PC-3 (cell line): ENCODE results near the gene GALNT1. TPM values are rescaled to one million over a fixed set of nuclear protein-coding genes. Genes with fewer than 3 reads are reported as not detected.

Source experiments
- ATAC-seq: fragments of 200-7000 bp; cut with Tn5 transposase; 2 replicates; pipeline ENCODE4 v1.9.1; 2020; ENCODE audit warnings: mild to moderate bottlenecking, moderate library complexity
- BruUV-seq: library from RNA; stranded (reverse); fragments of 400-500 nt; replicated peaks from 2 replicates; lab custom pipeline; 2021; lab: Mats Ljungman, UMichigan
- CTCF ChIA-PET: fragments of 300-600 bp; sonication (Branson Sonifier 250); formaldehyde crosslinking; loops from one replicate; lab custom pipeline; 2022; ENCODE audit warnings: antibody characterized with exemption; lab: Charles Lee
- POLR2A ChIA-PET: fragments of 300-600 bp; sonication (Branson Sonifier 250); formaldehyde crosslinking; loops from one replicate; lab custom pipeline; 2022; ENCODE audit warnings: antibody characterized with exemption; ENCODE audit not compliant: unreplicated experiment; lab: Charles Lee
- DNase-seq: peaks from one replicate; pipeline ENCODE4 v3.0.0-alpha.2; 2015
- H2AFZ ChIP-seq: fragments of 300-600 bp; sonication (generic); 2 replicates; pipeline ENCODE4 v1.6.0; 2016; ENCODE audit warnings: antibody characterized with exemption, low read length
- H3F3A ChIP-seq: fragments of 300-600 bp; sonication (generic); one replicate; pipeline ENCODE4 v1.6.0; 2017; ENCODE audit warnings: antibody characterized with exemption, low read length, control low read depth, mild to moderate bottlenecking; ENCODE audit not compliant: unreplicated experiment
- H3K27ac ChIP-seq: fragments of 300-600 bp; sonication (generic); 2 replicates; pipeline ENCODE4 v1.5.1; 2016; ENCODE audit warnings: mild to moderate bottlenecking, low read length
- H3K27me3 ChIP-seq: fragments of 300-600 bp; sonication (generic); 2 replicates; pipeline ENCODE4 v1.6.1; 2016; ENCODE audit warnings: low read length, mixed read lengths
- H3K36me3 ChIP-seq: fragments of 300-600 bp; sonication (generic); 2 replicates; pipeline ENCODE4 v1.6.1; 2016; ENCODE audit warnings: low read depth, mixed run types, low read length, mixed read lengths
- H3K4me1 ChIP-seq: fragments of 300-600 bp; sonication (generic); 2 replicates; pipeline ENCODE4 v1.5.1; 2016; ENCODE audit warnings: low read length; ENCODE audit not compliant: insufficient read depth
- H3K4me2 ChIP-seq: fragments of 300-600 bp; sonication (generic); 2 replicates; pipeline ENCODE4 v1.6.0; 2016; ENCODE audit warnings: low read length
- H3K4me3 ChIP-seq: fragments of 300-600 bp; sonication (generic); 2 replicates; pipeline ENCODE4 v1.5.1; 2016; ENCODE audit warnings: mild to moderate bottlenecking, low read length, mixed read lengths
- H3K79me2 ChIP-seq: fragments of 300-600 bp; sonication (generic); 2 replicates; pipeline ENCODE4 v1.6.1; 2017; ENCODE audit warnings: low read length, mixed read lengths
- H3K9ac ChIP-seq: fragments of 300-600 bp; sonication (generic); 2 replicates; pipeline ENCODE4 v1.6.0; 2016; ENCODE audit warnings: mild to moderate bottlenecking, low read length
- H3K9me2 ChIP-seq: fragments of 300-600 bp; sonication (generic); replicated peaks from 2 replicates; pipeline ENCODE4 v1.6.1; 2016; ENCODE audit warnings: mixed run types, low read length, mixed read lengths
- H3K9me3 ChIP-seq: fragments of 300-600 bp; sonication (generic); 2 replicates; pipeline ENCODE4 v1.6.1; 2016; ENCODE audit warnings: low read length, mixed read lengths
- H4K20me1 ChIP-seq: fragments of 300-600 bp; sonication (generic); 2 replicates; pipeline ENCODE4 v1.6.1; 2016; ENCODE audit warnings: low read length, mixed read lengths
- CTCF ChIP-seq: fragments of 300-600 bp; sonication (generic); conservative IDR thresholded peaks from 2 replicates; pipeline ENCODE4 v1.5.1; 2017; ENCODE audit warnings: antibody characterized with exemption, low read depth, mild to moderate bottlenecking, low read length
- EZH2 ChIP-seq: fragments of 300-600 bp; sonication (generic); IDR thresholded peaks from one replicate; pipeline ENCODE4 v1.6.1; 2017; ENCODE audit warnings: antibody characterized with exemption, mild to moderate bottlenecking, low read length; ENCODE audit not compliant: unreplicated experiment
- EZH2phosphoT487 ChIP-seq: fragments of 300-600 bp; sonication (generic); IDR thresholded peaks from 2 replicates; pipeline ENCODE4 v1.6.1; 2018; ENCODE audit warnings: mild to moderate bottlenecking, antibody characterized with exemption, low read length, borderline replicate concordance
- intact Hi-C: fragments of 100-400 bp; cut with micrococcal nuclease; formaldehyde crosslinking; loops from 2 replicates; pipeline ENCODE4 v1.9.0; 2023
- total RNA-seq: library from RNA; depleted of rRNA; stranded (reverse); fragments of >200 nt; gene quantifications from 2 replicates; pipeline ENCODE4 v1.2.3, GENCODE V29; 2014

The GALNT1 gene
- total RNA-seq, 1 experiment from 2014 or later = 25.0 TPM

GRCh38 chr18:35732636-35733035 lies 151.1 kb downstream of the GALNT1 start:
- no peaks in the 10 kb centered on the region for H3K27me3 ChIP-seq
- no peak overlapping the region for H3K4me2 ChIP-seq
- no peaks in the 10 kb centered on the region for H3K9me3 ChIP-seq
- no peak overlapping the region for H3K9ac ChIP-seq
- no peak for DNase-seq
- no TSS peak for BruUV-seq
- TF ChIP-seq EZH2 = no peak
- no peak for TF ChIP-seq CTCF
- TF ChIP-seq EZH2phosphoT487 = no peak
- H3K4me1 ChIP-seq = no peaks in the 10 kb centered on the region
- H3K27ac ChIP-seq = no peak overlapping the region
- intact Hi-C loops = no loop called here
- H3K4me3 ChIP-seq = no peak overlapping the region
- no peaks in the 10 kb centered on the region for H3F3A ChIP-seq
- no peaks in the 10 kb centered on the region for H3K9me2 ChIP-seq
- H3K79me2 ChIP-seq = no peaks in the 10 kb centered on the region
- ATAC-seq = no peak
- H2AFZ ChIP-seq = no peak overlapping the region
- H3K36me3 ChIP-seq = no peaks in the 10 kb centered on the region
- no peaks in the 10 kb centered on the region for H4K20me1 ChIP-seq
- POLR2A ChIA-PET = no interaction called here
- CTCF ChIA-PET = no interaction called here

- Histone ChIP-seq H4K20me1 (no peaks in the 10 kb centered on the region), H3K36me3 (no peaks in the 10 kb centered on the region), H3K9me3 (no peaks in the 10 kb centered on the region), H3K27ac (no peak overlapping the region), H3F3A (no peaks in the 10 kb centered on the region), H3K9ac (no peak overlapping the region), H3K9me2 (no peaks in the 10 kb centered on the region), H2AFZ (no peak overlapping the region), H3K4me1 (no peaks in the 10 kb centered on the region), H3K4me3 (no peak overlapping the region), H3K79me2 (no peaks in the 10 kb centered on the region), H3K4me2 (no peak overlapping the region), H3K27me3 (no peaks in the 10 kb centered on the region)
- no TSS peak for BruUV-seq
- CTCF ChIA-PET = no interaction called here
- intact Hi-C loops = no loop called here
- TF ChIP-seq EZH2 = no peak
- no peak for TF ChIP-seq EZH2phosphoT487
- ATAC-seq (no peak), DNase-seq (no peak)
- POLR2A ChIA-PET = no interaction called here
Observed at GRCh38 chr18:35733408-35733807, 151.9 kb downstream of the GALNT1 start.

GRCh38 chr18:35736696-35737095 lies 155.2 kb downstream of the GALNT1 start:
- Histone ChIP-seq H2AFZ (no peak overlapping the region), H3K4me1 (no peaks in the 10 kb centered on the region), H3K9me2 (no peaks in the 10 kb centered on the region), H3F3A (no peaks in the 10 kb centered on the region), H3K27me3 (no peaks in the 10 kb centered on the region), H3K9me3 (no peaks in the 10 kb centered on the region), H3K79me2 (no peaks in the 10 kb centered on the region), H3K27ac (no peak overlapping the region), H3K36me3 (no peaks in the 10 kb centered on the region), H3K9ac (no peak overlapping the region), H4K20me1 (no peaks in the 10 kb centered on the region), H3K4me3 (no peak overlapping the region), H3K4me2 (no peak overlapping the region)
- ChIA-PET POLR2A (no interaction called here), CTCF (no interaction called here)
- no TSS peak for BruUV-seq
- ATAC-seq (no peak), DNase-seq (no peak)
- intact Hi-C loops = no loop called here
- no peak for TF ChIP-seq EZH2
- TF ChIP-seq EZH2phosphoT487 = no peak
- no peak for TF ChIP-seq CTCF
